SK-N-SH (cell line): Measurements from ENCODE around the gene EEIG1. TPM values are rescaled to one million over a fixed set of nuclear protein-coding genes. Genes with fewer than 3 reads are reported as not detected.

Experiments used
- CTCF ChIA-PET: fragments of 300-600, 350-600 bp; formaldehyde crosslinking; extraction: SDS; loops from one replicate; lab custom pipeline; 2021; lab: Yijun Ruan, JAX
- POLR2A ChIA-PET: fragments of 350-600 bp; sonication (Branson Sonifier 250); formaldehyde crosslinking; extraction: SDS; loops from one replicate; lab custom pipeline; 2020; ENCODE audit warnings: antibody characterized with exemption, inconsistent platforms; lab: Yijun Ruan, JAX
- DNase-seq: peaks from one replicate; pipeline ENCODE4 v3.0.0; 2012
- H2AFZ ChIP-seq: fragments of 200-600 bp; sonication (generic); 2 replicates; pipeline ENCODE4 v1.8.1; 2016; ENCODE audit warnings: antibody characterized with exemption, mild to moderate bottlenecking, low read depth
- H3F3A ChIP-seq: fragments of 200-600 bp; sonication (generic); replicated peaks from 2 replicates; pipeline ENCODE3; 2016; ENCODE audit warnings: antibody characterized with exemption, mild to moderate bottlenecking; ENCODE audit not compliant: insufficient read depth
- H3K27ac ChIP-seq, 2 experiments: fragments of 200-500 bp in 1 of 2; fragments of 200-600 bp in 1 of 2; sonication (Bioruptor generic) in 1 of 2; sonication (generic), shearing (Covaris generic) in 1 of 2; 2 replicates each; pipeline versions ENCODE4 v1.5.1 to v1.6.1; 2014 to 2016; ENCODE audit warnings: low read depth in 2 of 2, inconsistent platforms in 1 of 2, low read length in 1 of 2, mild to moderate bottlenecking in 1 of 2, mixed read lengths in 1 of 2
- H3K27me3 ChIP-seq: fragments of 200-600 bp; sonication (generic), shearing (Covaris generic); 2 replicates; pipeline ENCODE4 v1.6.1; 2016; ENCODE audit warnings: mixed run types; ENCODE audit not compliant: insufficient read depth
- H3K36me3 ChIP-seq, 2 experiments: fragments of 200-500 bp in 1 of 2; fragments of 200-600 bp in 1 of 2; sonication (Bioruptor generic) in 1 of 2; sonication (generic) in 1 of 2; replicated peaks in 1 of 2; 2 replicates each; pipeline versions ENCODE3 to v1.5.1; 2014 to 2016; ENCODE audit warnings: low read length in 1 of 2, mild to moderate bottlenecking in 1 of 2; ENCODE audit not compliant: insufficient read depth in 2 of 2, control insufficient read depth in 1 of 2
- H3K4me1 ChIP-seq, 2 experiments: fragments of 200-500 bp in 1 of 2; fragments of 200-600 bp in 1 of 2; sonication (Bioruptor generic) in 1 of 2; sonication (generic), shearing (Covaris generic) in 1 of 2; 2 replicates each; pipeline versions ENCODE4 v1.5.1 to v1.6.1; 2014 to 2016; ENCODE audit warnings: low read depth in 1 of 2, low read length in 1 of 2, mixed run types in 1 of 2; ENCODE audit not compliant: insufficient read depth in 2 of 2, control insufficient read depth in 1 of 2
- H3K4me2 ChIP-seq: fragments of 200-600 bp; sonication (generic), shearing (Covaris generic); 2 replicates; pipeline ENCODE4 v1.6.1; 2017; ENCODE audit warnings: mixed run types
- H3K4me3 ChIP-seq, 2 experiments: fragments of 200-500 bp in 1 of 2; fragments of 200-600 bp in 1 of 2; sonication (Bioruptor generic) in 1 of 2; sonication (generic), shearing (Covaris generic) in 1 of 2; 2 replicates each; pipeline versions ENCODE4 v1.5.1 to v1.8.1; 2014 to 2016; ENCODE audit warnings: low read depth in 2 of 2, inconsistent platforms in 1 of 2, low read length in 1 of 2, mild to moderate bottlenecking in 1 of 2, mixed read lengths in 1 of 2, moderate library complexity in 1 of 2
- H3K79me2 ChIP-seq: fragments of 200-600 bp; sonication (generic); 2 replicates; pipeline ENCODE4 v1.8.1; 2017; ENCODE audit warnings: mild to moderate bottlenecking; ENCODE audit not compliant: insufficient read depth
- H3K9ac ChIP-seq: fragments of 200-600 bp; sonication (generic); 2 replicates; pipeline ENCODE4 v1.6.1; 2017; ENCODE audit warnings: mixed run types
- H3K9me2 ChIP-seq: fragments of 200-600 bp; sonication (generic); 2 replicates; pipeline ENCODE4 v1.6.1; 2017; ENCODE audit warnings: mixed run types
- H3K9me3 ChIP-seq: fragments of 200-600 bp; sonication (generic); 2 replicates; pipeline ENCODE4 v1.6.1; 2017; ENCODE audit warnings: mixed run types, mild to moderate bottlenecking, moderate library complexity
- H4K20me1 ChIP-seq: fragments of 200-600 bp; sonication (generic); 2 replicates; pipeline ENCODE4 v1.6.1; 2017; ENCODE audit warnings: mild to moderate bottlenecking, mixed run types; ENCODE audit not compliant: insufficient read depth
- CHD2 ChIP-seq: fragments of 150-350 bp; IDR thresholded peaks from 2 replicates; pipeline ENCODE4 v1.6.1; 2018; ENCODE audit warnings: low read length; ENCODE audit not compliant: partially characterized antibody
- ELF1 ChIP-seq: IDR thresholded peaks from 2 replicates; pipeline ENCODE4 v1.4.0; 2012
- EZH2phosphoT487 ChIP-seq: fragments of 200-600 bp; sonication (generic); IDR thresholded peaks from 2 replicates; pipeline ENCODE4 v1.6.1; 2017; ENCODE audit warnings: low read depth, mixed run types, mild to moderate bottlenecking, antibody characterized with exemption, moderate library complexity, borderline replicate concordance
- FOXJ3 ChIP-seq: sonication (generic); formaldehyde crosslinking; IDR thresholded peaks from 2 replicates; pipeline ENCODE4 v1.5.1; 2020; ENCODE audit warnings: mild to moderate bottlenecking, missing genetic modification reagents
- FOXM1 ChIP-seq: IDR thresholded peaks from 2 replicates; pipeline ENCODE4 v1.4.0; 2012; ENCODE audit warnings: low read depth, mild to moderate bottlenecking
- GABPA ChIP-seq: IDR thresholded peaks from 2 replicates; pipeline ENCODE4 v1.4.0; 2012; ENCODE audit warnings: low read depth, mild to moderate bottlenecking
- GATA2 ChIP-seq: sonication (generic); formaldehyde crosslinking; IDR thresholded peaks from 2 replicates; pipeline ENCODE4 v1.5.0; 2020; ENCODE audit warnings: mild to moderate bottlenecking, missing genetic modification reagents
- MXI1 ChIP-seq: IDR thresholded peaks from 2 replicates; pipeline ENCODE4 v1.6.1; 2012; ENCODE audit warnings: mild to moderate bottlenecking, low read depth, low read length, improper control_type of control experiment
- NFIC ChIP-seq: IDR thresholded peaks from 2 replicates; pipeline ENCODE4 v1.4.0; 2012; ENCODE audit warnings: borderline replicate concordance
- NRF1 ChIP-seq: IDR thresholded peaks from 2 replicates; pipeline ENCODE4 v1.6.1; 2012; ENCODE audit warnings: low read depth, mild to moderate bottlenecking, low read length
- POLR2AphosphoS5 ChIP-seq: IDR thresholded peaks from 2 replicates; pipeline ENCODE4 v1.6.1; 2012; ENCODE audit warnings: low read depth, low read length
- RFX5 ChIP-seq: IDR thresholded peaks from 2 replicates; pipeline ENCODE4 v1.6.1; 2012; ENCODE audit warnings: mild to moderate bottlenecking, improper control_type of control experiment, low read length
- TAF1 ChIP-seq: IDR thresholded peaks from 2 replicates; pipeline ENCODE4 v1.6.1; 2012; ENCODE audit warnings: low read depth, mild to moderate bottlenecking, low read length, moderate library complexity, borderline replicate concordance
- TCF12 ChIP-seq: IDR thresholded peaks from 2 replicates; pipeline ENCODE4 v1.4.0; 2012
- WGBS: methylation state at CpG from one replicate; pipeline ENCODE4 v1.1.6; 2017; ENCODE audit warnings: low lambda C conversion rate; 5-methylcytosine and 5-hydroxymethylcytosine counted together
- polyA plus RNA-seq, 3 experiments: library from polyadenylated mRNA; depleted of rRNA; stranded (reverse); fragments of >200 nt; gene quantifications; 2 replicates each; pipeline ENCODE4 v1.2.3, GENCODE V29; 2012
- TF ChIP-seq, protein P1 (sequence below): fragments of 150-350 bp; IDR thresholded peaks from 2 replicates; pipeline ENCODE4 v1.6.1; 2016; ENCODE audit warnings: mild to moderate bottlenecking, low read depth, low read length
- TF ChIP-seq, protein P2 (sequence below): IDR thresholded peaks from 2 replicates; pipeline ENCODE4 v1.4.0; 2012; ENCODE audit warnings: low read depth
- TF ChIP-seq, protein P3 (sequence below): IDR thresholded peaks from 2 replicates; pipeline ENCODE4; 2012
- TF ChIP-seq, protein P4 (sequence below): fragments of 200-600 bp; sonication (generic); IDR thresholded peaks from 2 replicates; pipeline ENCODE4 v1.6.1; 2017; ENCODE audit warnings: antibody characterized with exemption, mild to moderate bottlenecking, moderate library complexity
- TF ChIP-seq, protein P5 (sequence below): IDR thresholded peaks from 2 replicates; pipeline ENCODE4 v1.4.0; 2012; ENCODE audit warnings: low read depth, borderline replicate concordance

EEIG1 gene
- polyA plus RNA-seq, 1 of the 3 experiments (the other 2 are of a cell fraction) = 26.2 TPM

DNA sequence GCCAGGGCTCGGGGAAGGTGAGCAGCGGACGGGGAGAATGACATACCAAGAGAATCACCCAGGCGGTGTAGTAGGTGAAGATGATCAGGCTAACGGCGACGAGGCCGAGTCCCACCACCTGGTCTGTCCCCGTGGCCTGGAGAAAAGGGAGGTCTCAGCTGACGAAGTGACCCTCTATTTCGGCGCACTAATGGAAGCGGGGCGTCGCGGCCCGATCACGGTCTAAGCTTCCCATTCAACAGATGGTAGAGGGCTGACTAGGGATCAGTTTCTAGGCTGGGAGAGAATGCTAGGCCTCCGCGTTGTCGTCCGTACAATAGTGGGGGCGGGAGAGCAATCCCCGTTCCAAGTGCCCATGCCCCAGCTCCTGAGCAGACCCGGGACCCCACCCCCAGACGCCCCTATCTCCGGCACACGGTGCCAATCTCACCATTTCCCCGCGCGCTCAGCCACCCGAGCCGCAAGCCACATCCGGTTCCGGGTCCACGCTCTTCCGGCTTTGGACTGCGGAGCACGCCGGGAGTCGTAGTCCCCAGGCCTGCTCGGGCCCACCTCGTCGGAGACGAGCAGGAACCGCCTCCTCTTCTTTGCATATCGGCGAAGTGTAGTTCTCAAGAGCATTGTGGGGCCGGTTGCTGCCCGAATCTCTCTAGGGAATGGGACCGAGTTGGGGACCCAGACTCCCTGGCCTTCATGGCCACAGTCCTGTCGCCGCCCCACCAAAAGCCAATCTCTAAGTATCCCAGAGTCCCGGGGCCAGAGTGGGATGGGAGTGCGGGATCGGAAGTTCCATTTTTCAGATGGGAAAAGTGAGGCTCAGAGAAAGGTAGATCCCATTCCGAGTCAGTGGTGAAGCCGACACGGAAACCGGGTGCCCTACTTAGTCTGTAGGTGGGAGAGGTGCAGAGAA lies 43.1 kb downstream of the EEIG1 start, which contains the start of gene DPM2:
TSS of gene DPM2 (minus strand) at position 467 of the 910 bp plus-strand sequence. CDS start at position 433, 34 bp downstream.
- Histone ChIP-seq H3K27me3 (no peaks in the 10 kb centered on the region), H3F3A (no peaks in the 10 kb centered on the region), H4K20me1 (0 out of 2 replicates have a peak, but pooled peaks cover 6% of the 10 kb centered on the region), H3K4me1 (peaks cover 12 to 44% of the 10 kb centered on the region in 2 experiments), H2AFZ (peak within 1 kb of the TSS; percentile 74; the same call in 1 of the 2 replicates), H3K27ac (peak within 1 kb of the TSS; percentile 71 to 77), H3K9me2 (no peaks in the 10 kb centered on the region), H3K4me3 (peak within 1 kb of the TSS; percentile 78 to 95), H3K79me2 (peaks cover 46% of the 10 kb centered on the region), H3K36me3 (peaks cover 3 to 30% of the 10 kb centered on the region in 2 experiments), H3K9me3 (no peaks in the 10 kb centered on the region), H3K4me2 (peak within 1 kb of the TSS; percentile 91), H3K9ac (peak within 1 kb of the TSS; percentile 86)
- 18% methylated on average over 47 of the region's 60 CpGs for WGBS
- ChIA-PET POLR2A (no interaction called here), CTCF (interaction anchor here (0.6 to 10.3 kb wide), 7 partner anchors 17 to 356 kb away, joined by 3 to 219 read pairs (median 4); no protein-coding TSS in a partner anchor)
- peak; percentile 93 for DNase-seq
- TF ChIP-seq EZH2phosphoT487 (no peak), FOXM1 (no peak), NFIC (0 out of 2 replicates have a peak, but pooled peaks have one; percentile 3), GABPA (peak; percentile 98), FOXJ3 (CRISPR knock-in tag) (no peak), CHD2 (peak; percentile 81), TAF1 (peak; percentile 51; the same call in 1 of the 2 replicates), MXI1 (peak; percentile 75; the same call in 1 of the 2 replicates), GATA2 (CRISPR knock-in tag) (no peak), ELF1 (peak; percentile 98), RFX5 (no peak), NRF1 (no peak), POLR2AphosphoS5 (peak; percentile 90), TCF12 (0 out of 2 replicates have a peak, but pooled peaks have one; percentile 12)
- TF ChIP-seq, protein P1, sequence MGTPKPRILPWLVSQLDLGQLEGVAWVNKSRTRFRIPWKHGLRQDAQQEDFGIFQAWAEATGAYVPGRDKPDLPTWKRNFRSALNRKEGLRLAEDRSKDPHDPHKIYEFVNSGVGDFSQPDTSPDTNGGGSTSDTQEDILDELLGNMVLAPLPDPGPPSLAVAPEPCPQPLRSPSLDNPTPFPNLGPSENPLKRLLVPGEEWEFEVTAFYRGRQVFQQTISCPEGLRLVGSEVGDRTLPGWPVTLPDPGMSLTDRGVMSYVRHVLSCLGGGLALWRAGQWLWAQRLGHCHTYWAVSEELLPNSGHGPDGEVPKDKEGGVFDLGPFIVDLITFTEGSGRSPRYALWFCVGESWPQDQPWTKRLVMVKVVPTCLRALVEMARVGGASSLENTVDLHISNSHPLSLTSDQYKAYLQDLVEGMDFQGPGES = no peak
- TF ChIP-seq, protein P2, sequence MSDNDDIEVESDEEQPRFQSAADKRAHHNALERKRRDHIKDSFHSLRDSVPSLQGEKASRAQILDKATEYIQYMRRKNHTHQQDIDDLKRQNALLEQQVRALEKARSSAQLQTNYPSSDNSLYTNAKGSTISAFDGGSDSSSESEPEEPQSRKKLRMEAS = peak; percentile 85
- TF ChIP-seq, protein P3, sequence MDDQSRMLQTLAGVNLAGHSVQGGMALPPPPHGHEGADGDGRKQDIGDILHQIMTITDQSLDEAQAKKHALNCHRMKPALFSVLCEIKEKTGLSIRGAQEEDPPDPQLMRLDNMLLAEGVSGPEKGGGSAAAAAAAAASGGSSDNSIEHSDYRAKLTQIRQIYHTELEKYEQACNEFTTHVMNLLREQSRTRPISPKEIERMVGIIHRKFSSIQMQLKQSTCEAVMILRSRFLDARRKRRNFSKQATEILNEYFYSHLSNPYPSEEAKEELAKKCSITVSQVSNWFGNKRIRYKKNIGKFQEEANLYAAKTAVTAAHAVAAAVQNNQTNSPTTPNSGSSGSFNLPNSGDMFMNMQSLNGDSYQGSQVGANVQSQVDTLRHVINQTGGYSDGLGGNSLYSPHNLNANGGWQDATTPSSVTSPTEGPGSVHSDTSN = peak; percentile 49
- TF ChIP-seq, protein P4, sequence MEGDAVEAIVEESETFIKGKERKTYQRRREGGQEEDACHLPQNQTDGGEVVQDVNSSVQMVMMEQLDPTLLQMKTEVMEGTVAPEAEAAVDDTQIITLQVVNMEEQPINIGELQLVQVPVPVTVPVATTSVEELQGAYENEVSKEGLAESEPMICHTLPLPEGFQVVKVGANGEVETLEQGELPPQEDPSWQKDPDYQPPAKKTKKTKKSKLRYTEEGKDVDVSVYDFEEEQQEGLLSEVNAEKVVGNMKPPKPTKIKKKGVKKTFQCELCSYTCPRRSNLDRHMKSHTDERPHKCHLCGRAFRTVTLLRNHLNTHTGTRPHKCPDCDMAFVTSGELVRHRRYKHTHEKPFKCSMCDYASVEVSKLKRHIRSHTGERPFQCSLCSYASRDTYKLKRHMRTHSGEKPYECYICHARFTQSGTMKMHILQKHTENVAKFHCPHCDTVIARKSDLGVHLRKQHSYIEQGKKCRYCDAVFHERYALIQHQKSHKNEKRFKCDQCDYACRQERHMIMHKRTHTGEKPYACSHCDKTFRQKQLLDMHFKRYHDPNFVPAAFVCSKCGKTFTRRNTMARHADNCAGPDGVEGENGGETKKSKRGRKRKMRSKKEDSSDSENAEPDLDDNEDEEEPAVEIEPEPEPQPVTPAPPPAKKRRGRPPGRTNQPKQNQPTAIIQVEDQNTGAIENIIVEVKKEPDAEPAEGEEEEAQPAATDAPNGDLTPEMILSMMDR = no peak
- TF ChIP-seq, protein P5, sequence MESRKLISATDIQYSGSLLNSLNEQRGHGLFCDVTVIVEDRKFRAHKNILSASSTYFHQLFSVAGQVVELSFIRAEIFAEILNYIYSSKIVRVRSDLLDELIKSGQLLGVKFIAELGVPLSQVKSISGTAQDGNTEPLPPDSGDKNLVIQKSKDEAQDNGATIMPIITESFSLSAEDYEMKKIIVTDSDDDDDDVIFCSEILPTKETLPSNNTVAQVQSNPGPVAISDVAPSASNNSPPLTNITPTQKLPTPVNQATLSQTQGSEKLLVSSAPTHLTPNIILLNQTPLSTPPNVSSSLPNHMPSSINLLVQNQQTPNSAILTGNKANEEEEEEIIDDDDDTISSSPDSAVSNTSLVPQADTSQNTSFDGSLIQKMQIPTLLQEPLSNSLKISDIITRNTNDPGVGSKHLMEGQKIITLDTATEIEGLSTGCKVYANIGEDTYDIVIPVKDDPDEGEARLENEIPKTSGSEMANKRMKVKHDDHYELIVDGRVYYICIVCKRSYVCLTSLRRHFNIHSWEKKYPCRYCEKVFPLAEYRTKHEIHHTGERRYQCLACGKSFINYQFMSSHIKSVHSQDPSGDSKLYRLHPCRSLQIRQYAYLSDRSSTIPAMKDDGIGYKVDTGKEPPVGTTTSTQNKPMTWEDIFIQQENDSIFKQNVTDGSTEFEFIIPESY = peak; percentile 55; the same call in 1 of the 2 replicates
